ENCODE measurements around the gene KRTAP10-6.
"Not testable (repeated sequence)": the region's sequence is repeated elsewhere in the genome, so short reads cannot be mapped to it uniquely, and the experiment has no call there.

DNA sequence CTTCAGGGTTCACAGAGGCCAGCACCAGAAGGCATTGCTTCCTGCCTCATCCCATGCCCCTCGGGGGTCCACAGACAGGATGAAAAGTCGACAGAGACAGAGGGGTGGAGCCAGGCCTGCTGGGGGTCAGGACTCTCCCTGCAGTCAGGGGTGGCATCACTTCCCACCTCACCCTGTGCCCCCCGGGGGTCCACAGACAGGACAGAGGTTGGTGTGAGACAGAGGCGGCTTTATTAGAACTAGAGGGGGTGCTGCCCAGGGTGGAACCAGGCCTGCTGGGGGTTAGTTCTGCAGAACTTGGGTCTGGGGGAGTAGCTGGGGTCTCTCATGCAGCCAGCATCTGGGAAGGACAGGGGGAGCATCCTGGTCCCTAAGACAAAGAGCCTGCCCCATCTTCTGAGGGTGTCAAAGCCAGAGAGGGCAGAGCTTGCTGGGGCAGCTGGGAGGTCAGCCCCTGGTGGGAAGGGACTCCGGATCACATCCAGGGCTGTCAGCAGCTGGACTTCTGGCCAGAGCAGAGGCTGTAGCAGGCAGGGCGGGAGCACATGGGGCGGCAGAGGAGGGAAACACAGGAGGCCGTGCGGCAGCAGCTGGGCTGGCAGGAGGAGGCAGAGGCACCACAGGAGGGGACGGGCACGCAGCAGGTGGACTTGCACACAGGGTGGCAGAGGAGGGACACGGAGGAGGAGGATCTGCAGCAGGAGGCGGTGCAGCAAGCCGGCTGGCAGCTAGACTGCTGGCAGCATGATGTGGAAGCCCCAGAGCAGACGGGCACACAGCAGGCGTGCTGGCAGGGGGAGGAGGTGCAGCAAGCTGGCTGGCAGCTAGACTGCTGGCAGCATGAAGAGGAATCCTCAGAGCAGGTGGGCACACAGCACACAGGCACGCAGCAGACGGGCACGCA, 1.2 kb downstream of the KRTAP10-6 start:
- TF ChIP-seq, protein P1, sequence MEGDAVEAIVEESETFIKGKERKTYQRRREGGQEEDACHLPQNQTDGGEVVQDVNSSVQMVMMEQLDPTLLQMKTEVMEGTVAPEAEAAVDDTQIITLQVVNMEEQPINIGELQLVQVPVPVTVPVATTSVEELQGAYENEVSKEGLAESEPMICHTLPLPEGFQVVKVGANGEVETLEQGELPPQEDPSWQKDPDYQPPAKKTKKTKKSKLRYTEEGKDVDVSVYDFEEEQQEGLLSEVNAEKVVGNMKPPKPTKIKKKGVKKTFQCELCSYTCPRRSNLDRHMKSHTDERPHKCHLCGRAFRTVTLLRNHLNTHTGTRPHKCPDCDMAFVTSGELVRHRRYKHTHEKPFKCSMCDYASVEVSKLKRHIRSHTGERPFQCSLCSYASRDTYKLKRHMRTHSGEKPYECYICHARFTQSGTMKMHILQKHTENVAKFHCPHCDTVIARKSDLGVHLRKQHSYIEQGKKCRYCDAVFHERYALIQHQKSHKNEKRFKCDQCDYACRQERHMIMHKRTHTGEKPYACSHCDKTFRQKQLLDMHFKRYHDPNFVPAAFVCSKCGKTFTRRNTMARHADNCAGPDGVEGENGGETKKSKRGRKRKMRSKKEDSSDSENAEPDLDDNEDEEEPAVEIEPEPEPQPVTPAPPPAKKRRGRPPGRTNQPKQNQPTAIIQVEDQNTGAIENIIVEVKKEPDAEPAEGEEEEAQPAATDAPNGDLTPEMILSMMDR (conservative IDR thresholded peaks at IDR 0.05 in 1 of 2, IDR thresholded peaks at IDR 0.05 in 1 of 2; ENCODE audit: low read depth in 1 of 2, low read length in 2 of 2) = not testable (repeated sequence)
- TF ChIP-seq EZH2 (IDR thresholded peaks at IDR 0.05; ENCODE audit: low read length, missing control alignments) = not testable (repeated sequence)
